Calu3 (cell line): ENCODE data around the gene CFAP77. TPM values are rescaled to one million over a fixed set of nuclear protein-coding genes. Genes with fewer than 3 reads are reported as not detected.
A peak's percentile ranks its signal among the peaks of the same experiment; 100 is the strongest.
"Not testable (repeated sequence)": the region's sequence is repeated elsewhere in the genome, so short reads cannot be mapped to it uniquely, and the experiment has no call there.

ENCODE experiments used
- BruUV-seq: library from RNA; stranded (reverse); fragments of 400-500 nt; replicated peaks from 2 replicates; lab custom pipeline; 2021; lab: Mats Ljungman, UMichigan
- CTCF ChIA-PET: fragments of 300-600 bp; sonication (Branson Sonifier 250); formaldehyde crosslinking; loops from one replicate; lab custom pipeline; 2022; ENCODE audit warnings: antibody characterized with exemption; lab: Charles Lee
- DNase-seq: peaks from one replicate; pipeline ENCODE4 v3.0.0; 2022
- H3K27ac Mint-ChIP-seq: one replicate; pipeline ENCODE4 v1.8.0; 2022; ENCODE audit warnings: mixed read lengths; ENCODE audit not compliant: unreplicated experiment
- H3K27me3 Mint-ChIP-seq: one replicate; pipeline ENCODE4 v1.8.0; 2022; ENCODE audit warnings: mixed read lengths; ENCODE audit not compliant: unreplicated experiment
- H3K36me3 Mint-ChIP-seq: one replicate; pipeline ENCODE4 v1.8.0; 2022; ENCODE audit warnings: mild to moderate bottlenecking, moderate library complexity, mixed read lengths; ENCODE audit not compliant: insufficient read depth, unreplicated experiment
- H3K4me1 Mint-ChIP-seq: one replicate; pipeline ENCODE4 v1.8.0; 2022; ENCODE audit warnings: mild to moderate bottlenecking, low read depth, mixed read lengths; ENCODE audit not compliant: unreplicated experiment
- H3K4me3 Mint-ChIP-seq: one replicate; pipeline ENCODE4 v1.8.0; 2022; ENCODE audit warnings: mild to moderate bottlenecking, low read depth, moderate library complexity, mixed read lengths; ENCODE audit not compliant: unreplicated experiment
- H3K9me3 Mint-ChIP-seq: one replicate; pipeline ENCODE4 v1.8.0; 2022; ENCODE audit warnings: low read depth, mixed read lengths; ENCODE audit not compliant: unreplicated experiment
- CTCF ChIP-seq: fragments of 200-600 bp; IDR thresholded peaks from one replicate; pipeline ENCODE4 v1.8.0; 2022; ENCODE audit warnings: antibody characterized with exemption; ENCODE audit not compliant: unreplicated experiment
- intact Hi-C: fragments of 100-400 bp; cut with micrococcal nuclease; formaldehyde crosslinking; loops from one replicate; pipeline ENCODE4 v1.10.0; 2022; ENCODE audit not compliant: unreplicated experiment
- total RNA-seq: library from RNA; stranded (reverse); gene quantifications from 2 replicates; pipeline ENCODE4 v1.2.3, GENCODE V29; 2022

The CFAP77 gene
- total RNA-seq, 1 experiment from 2014 or later, result not detected

DNA sequence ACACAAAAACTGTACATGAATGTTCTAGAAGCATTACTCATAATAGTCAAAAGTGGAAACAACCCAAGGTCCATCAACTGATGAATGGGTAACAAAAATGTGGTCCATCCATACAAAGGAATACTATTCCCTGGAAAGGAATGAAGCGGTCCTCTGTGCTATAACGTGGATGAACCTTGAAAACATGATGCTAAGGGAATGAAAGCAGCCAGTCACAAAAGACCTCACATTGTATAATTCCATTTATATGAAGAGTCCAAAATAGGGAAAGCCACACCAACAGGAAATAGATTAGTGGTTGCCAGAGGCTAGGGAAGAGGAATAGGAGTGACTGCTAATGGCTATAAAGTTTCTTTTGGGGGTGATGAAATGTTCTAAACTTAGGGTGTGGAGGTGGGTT lies 149.7 kb downstream of the CFAP77 start:
- no peak for DNase-seq
- Mint-ChIP-seq H3K27ac (no peak overlapping the region), H3K4me1 (no peaks in the 10 kb centered on the region), H3K4me3 (no peak overlapping the region), H3K36me3 (no peaks in the 10 kb centered on the region), H3K9me3 (peaks cover 2% of the 10 kb centered on the region), H3K27me3 (no peaks in the 10 kb centered on the region)
- TF ChIP-seq CTCF, result no peak
- CTCF ChIA-PET, result no interaction called here
- intact Hi-C loops, result no loop called here
- no TSS peak for BruUV-seq

DNA sequence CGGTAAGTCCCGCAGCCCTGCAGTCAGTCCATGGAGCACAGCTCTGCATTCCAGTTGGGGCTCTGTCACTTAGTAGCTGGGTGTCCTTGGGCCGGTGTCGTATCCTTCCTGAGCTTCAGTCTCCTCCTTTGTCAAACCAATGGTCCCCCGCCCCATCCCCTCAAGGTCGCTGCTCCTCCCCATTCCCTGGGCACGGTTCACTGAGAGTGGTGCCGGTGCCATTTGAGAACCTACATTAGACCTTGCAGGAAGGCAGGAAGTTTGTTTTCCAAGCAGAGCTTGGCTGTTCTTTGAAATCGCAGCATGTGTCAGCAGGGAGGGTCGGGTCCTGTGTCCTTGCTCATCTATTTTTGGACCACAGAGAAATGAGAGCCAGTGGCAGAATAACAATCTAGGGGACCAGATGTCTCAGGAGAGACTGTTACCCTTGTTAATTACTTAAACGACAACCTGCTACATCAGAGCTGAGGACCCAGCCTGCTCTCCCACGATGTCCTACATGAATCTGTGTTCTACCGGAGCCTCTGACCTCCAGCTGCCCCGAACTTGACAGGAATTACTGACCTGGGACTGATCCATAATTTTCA lies 150.7 kb downstream of the CFAP77 start:
- Mint-ChIP-seq H3K4me3 (no peak overlapping the region), H3K27me3 (no peaks in the 10 kb centered on the region), H3K9me3 (peaks cover 2% of the 10 kb centered on the region), H3K36me3 (no peaks in the 10 kb centered on the region), H3K4me1 (no peaks in the 10 kb centered on the region), H3K27ac (no peak overlapping the region)
- no TSS peak for BruUV-seq
- intact Hi-C loops, result no loop called here
- no peak for DNase-seq
- CTCF ChIA-PET, result interaction anchor here (0.7 kb wide), 1 partner anchor 128 kb away, joined by 3 read pairs; no protein-coding TSS in a partner anchor
- no peak for TF ChIP-seq CTCF

- peaks cover 2% of the 10 kb centered on the region for H3K9me3 Mint-ChIP-seq
- no peaks in the 10 kb centered on the region for H3K27me3 Mint-ChIP-seq
Observed at GRCh38 chr9:132562306-132562573, 152.2 kb downstream of the CFAP77 start.

GRCh38 chr9:132564526-132564925 lies 154.5 kb downstream of the CFAP77 start:
- BruUV-seq, result no TSS peak
- TF ChIP-seq CTCF, result no peak
- intact Hi-C loops, result no loop called here
- Mint-ChIP-seq H3K4me3 (no peak overlapping the region), H3K27ac (no peak overlapping the region), H3K27me3 (no peaks in the 10 kb centered on the region), H3K4me1 (no peaks in the 10 kb centered on the region), H3K9me3 (no peaks in the 10 kb centered on the region), H3K36me3 (no peaks in the 10 kb centered on the region)
- CTCF ChIA-PET, result no interaction called here
- DNase-seq, result no peak

More at GRCh38 chr9:132562306-132562573, 152.2 kb downstream of the CFAP77 start:
- H3K27ac Mint-ChIP-seq, result no peak overlapping the region
- CTCF ChIA-PET, result no interaction called here
- no peaks in the 10 kb centered on the region for H3K36me3 Mint-ChIP-seq
- no TSS peak for BruUV-seq
- H3K4me3 Mint-ChIP-seq, result no peak overlapping the region
- intact Hi-C loops, result no loop called here
- no peaks in the 10 kb centered on the region for H3K4me1 Mint-ChIP-seq
- DNase-seq, result no peak
- TF ChIP-seq CTCF, result no peak

DNA sequence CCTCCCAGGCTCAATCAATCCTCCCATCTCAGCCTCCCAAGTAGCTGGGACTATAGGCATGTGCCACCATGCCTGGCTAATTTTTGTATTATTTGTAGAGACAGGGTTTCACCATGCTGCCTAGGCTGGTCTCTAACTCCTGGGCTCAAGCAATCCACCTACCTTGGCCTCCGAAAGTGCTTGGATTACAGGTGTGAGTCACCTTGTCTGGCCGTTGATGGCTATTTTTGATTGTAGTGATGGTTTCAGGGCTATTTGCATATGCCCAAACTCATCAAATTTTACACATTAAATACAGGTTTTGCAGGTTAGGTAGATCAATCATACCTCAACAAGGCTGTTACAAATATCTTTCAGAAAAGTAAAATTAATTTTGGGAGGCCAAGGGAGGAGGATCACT lies 158.8 kb downstream of the CFAP77 start:
- H3K36me3 Mint-ChIP-seq, BruUV-seq, CTCF ChIA-PET, H3K9me3 Mint-ChIP-seq, intact Hi-C loops, H3K27me3 Mint-ChIP-seq, H3K4me3 Mint-ChIP-seq: not testable (repeated sequence)
- peak overlapping the region; percentile 33 for H3K27ac Mint-ChIP-seq
- peaks cover 15% of the 10 kb centered on the region for H3K4me1 Mint-ChIP-seq
- peak; percentile 23 for DNase-seq
